Fibroblast of lung (primary cell): ENCODE measurements around the gene SPON2.

Source experiments
- EZH2 ChIP-seq: IDR thresholded peaks from 2 replicates; pipeline ENCODE4 v1.5.1; 2012; ENCODE audit warnings: low read length, control low read depth, mild to moderate bottlenecking; ENCODE audit errors: missing control alignments
- TF ChIP-seq, protein P1 (sequence below), 2 donors: IDR thresholded peaks in 1 of 2; conservative IDR thresholded peaks in 1 of 2; 1 replicate in 1 of 2; 2 replicates in 1 of 2; pipeline ENCODE4 v1.5.1; 2011 to 2012; ENCODE audit warnings: low read length in 2 of 2, control low read depth in 1 of 2, inconsistent platforms in 1 of 2, low read depth in 1 of 2, mild to moderate bottlenecking in 1 of 2

DNA sequence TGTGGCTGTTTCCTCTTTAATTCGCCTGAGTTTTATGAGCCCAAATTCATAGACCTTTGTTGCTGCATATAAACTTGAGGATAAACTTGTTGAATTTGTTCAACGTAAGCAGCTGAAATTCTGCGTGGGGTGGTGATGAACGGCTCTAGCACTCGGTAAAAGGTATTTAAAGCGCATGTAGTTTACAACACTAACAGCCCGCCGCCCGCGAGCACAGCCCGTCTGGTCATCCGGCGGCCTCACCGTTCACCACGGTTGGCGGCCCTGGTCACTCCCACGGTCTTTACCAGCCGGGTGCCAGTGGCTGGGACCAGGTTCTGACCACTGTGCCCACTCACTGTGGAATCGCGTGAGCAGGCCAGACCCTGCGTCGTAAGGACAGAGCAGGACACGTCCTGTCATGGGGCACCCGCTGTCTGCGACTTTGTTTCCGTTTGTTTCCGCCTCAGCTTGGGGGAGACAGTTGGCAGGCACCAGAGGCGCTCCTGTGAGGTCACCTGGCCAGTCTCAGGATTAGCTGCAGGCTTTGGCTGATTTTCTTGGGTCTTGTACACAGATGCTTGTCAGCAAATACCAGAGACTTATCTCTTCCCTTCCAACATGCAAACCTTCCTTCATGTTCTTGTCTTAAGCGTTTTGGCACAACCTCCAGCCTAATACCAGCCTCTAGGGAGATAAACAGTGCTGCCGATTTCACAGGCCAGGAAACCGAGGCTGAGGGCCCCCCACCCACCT is 36.8 kb upstream of the SPON2 start:
- TF ChIP-seq, protein P1, sequence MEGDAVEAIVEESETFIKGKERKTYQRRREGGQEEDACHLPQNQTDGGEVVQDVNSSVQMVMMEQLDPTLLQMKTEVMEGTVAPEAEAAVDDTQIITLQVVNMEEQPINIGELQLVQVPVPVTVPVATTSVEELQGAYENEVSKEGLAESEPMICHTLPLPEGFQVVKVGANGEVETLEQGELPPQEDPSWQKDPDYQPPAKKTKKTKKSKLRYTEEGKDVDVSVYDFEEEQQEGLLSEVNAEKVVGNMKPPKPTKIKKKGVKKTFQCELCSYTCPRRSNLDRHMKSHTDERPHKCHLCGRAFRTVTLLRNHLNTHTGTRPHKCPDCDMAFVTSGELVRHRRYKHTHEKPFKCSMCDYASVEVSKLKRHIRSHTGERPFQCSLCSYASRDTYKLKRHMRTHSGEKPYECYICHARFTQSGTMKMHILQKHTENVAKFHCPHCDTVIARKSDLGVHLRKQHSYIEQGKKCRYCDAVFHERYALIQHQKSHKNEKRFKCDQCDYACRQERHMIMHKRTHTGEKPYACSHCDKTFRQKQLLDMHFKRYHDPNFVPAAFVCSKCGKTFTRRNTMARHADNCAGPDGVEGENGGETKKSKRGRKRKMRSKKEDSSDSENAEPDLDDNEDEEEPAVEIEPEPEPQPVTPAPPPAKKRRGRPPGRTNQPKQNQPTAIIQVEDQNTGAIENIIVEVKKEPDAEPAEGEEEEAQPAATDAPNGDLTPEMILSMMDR (conservative IDR thresholded peaks at IDR 0.05 in 1 of 2, IDR thresholded peaks at IDR 0.05 in 1 of 2; ENCODE audit: low read depth in 1 of 2, low read length in 2 of 2): no peak
- TF ChIP-seq EZH2: no peak
